GM12892 (cell line): Measurements from ENCODE around the gene OXCT1.

ENCODE experiments used
- POLR2A ChIP-seq: IDR thresholded peaks from 2 replicates; pipeline ENCODE4 v1.6.1; 2011; ENCODE audit warnings: low read depth, low read length, control low read depth
- POLR2AphosphoS5 ChIP-seq: IDR thresholded peaks from 2 replicates; pipeline ENCODE4 v1.6.1; 2011; ENCODE audit warnings: low read depth, low read length, control low read depth

DNA sequence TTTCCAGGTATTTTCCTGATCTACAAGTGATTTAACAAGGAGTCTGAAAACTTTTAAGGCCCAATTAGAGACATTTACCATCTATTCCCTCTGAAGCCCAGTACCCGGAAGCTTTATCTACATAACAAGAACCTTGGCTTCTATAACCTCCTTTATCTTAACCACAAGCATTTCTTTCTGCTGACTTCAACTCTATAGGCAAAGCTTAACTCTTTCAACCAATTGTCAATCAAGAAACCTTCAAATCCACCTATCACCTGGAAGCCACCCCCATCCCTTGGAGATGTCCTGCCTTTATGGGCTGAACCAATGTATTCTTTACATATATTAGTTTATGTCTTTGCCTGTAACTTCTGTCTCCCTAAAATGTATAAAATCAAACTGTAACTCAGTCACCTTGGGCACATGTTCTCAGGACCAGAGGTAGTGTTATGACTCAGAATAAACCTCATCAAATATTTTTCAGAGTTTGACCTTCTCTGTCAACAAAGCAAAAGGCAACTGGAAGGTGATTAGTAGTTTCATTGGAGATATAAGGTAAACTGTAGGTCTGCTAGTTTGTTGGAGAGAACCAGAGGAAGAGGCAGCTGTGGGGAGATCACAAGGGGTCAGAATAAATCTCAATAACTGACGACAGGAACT lies 21.0 kb upstream of the OXCT1 start:
- TF ChIP-seq POLR2A (no peak), POLR2AphosphoS5 (no peak)
